Naive B cell (primary cell): ENCODE data around the gene OR8A1. TPM values are rescaled to one million over a fixed set of nuclear protein-coding genes. Genes with fewer than 3 reads are reported as not detected.

Experiments used
- ATAC-seq, 2 donors: fragments of 150-1000 bp; cut with Tn5 transposase; 2 replicates each; pipeline ENCODE4 v1.10.0; 2021; ENCODE audit warnings: low read depth in 2 of 2, mild to moderate bottlenecking in 2 of 2, moderate library complexity in 2 of 2
- DNase-seq: peaks from one replicate; pipeline ENCODE4 v3.0.0; 2022
- H3K27ac Mint-ChIP-seq, 6 donors: one replicate each; pipeline ENCODE4 v1.8.0; 2020 to 2022; ENCODE audit warnings: mild to moderate bottlenecking in 6 of 6, mixed read lengths in 6 of 6, moderate library complexity in 5 of 6, inconsistent platforms in 2 of 6
- H3K27me3 Mint-ChIP-seq, 3 donors: one replicate each; pipeline ENCODE4 v1.8.0; 2021 to 2022; ENCODE audit warnings: mixed read lengths in 3 of 3, mild to moderate bottlenecking in 1 of 3
- H3K36me3 Mint-ChIP-seq, 2 donors: one replicate each; pipeline ENCODE4 v1.8.0; 2020 to 2022; ENCODE audit warnings: mixed read lengths in 2 of 2, inconsistent platforms in 1 of 2, mild to moderate bottlenecking in 1 of 2
- H3K4me1 Mint-ChIP-seq, 3 donors: one replicate each; pipeline ENCODE4 v1.8.0; 2020 to 2022; ENCODE audit warnings: mixed read lengths in 3 of 3, inconsistent platforms in 1 of 3, mild to moderate bottlenecking in 1 of 3, moderate library complexity in 1 of 3
- H3K4me3 Mint-ChIP-seq, 8 donors: one replicate each; pipeline ENCODE4 v1.8.0; 2020 to 2022; ENCODE audit warnings: mild to moderate bottlenecking in 8 of 8, mixed read lengths in 8 of 8, moderate library complexity in 8 of 8, inconsistent platforms in 2 of 8
- H3K9me3 Mint-ChIP-seq, 7 donors: one replicate each; pipeline ENCODE4 v1.8.0; 2020 to 2022; ENCODE audit warnings: mixed read lengths in 7 of 7, mild to moderate bottlenecking in 5 of 7, inconsistent platforms in 2 of 7, moderate library complexity in 1 of 7
- polyA plus RNA-seq, 6 donors: library from polyadenylated mRNA; unstranded; fragments of 300-500 nt; fragmentation: Illumina TruSeq; gene quantifications; one replicate each; pipeline ENCODE4 v1.2.3, GENCODE V29; 2021; ENCODE audit warnings: low read depth in 6 of 6

Gene OR8A1
- polyA plus RNA-seq, 6 donors from 2014 or later, result not detected

GRCh38 chr11:124577716-124578427, 8.1 kb downstream of the OR8A1 start:
- no peak overlapping the region for H3K27ac Mint-ChIP-seq
- H3K27me3 Mint-ChIP-seq, result peaks cover 9 to 54% (median 21%) of the 10 kb centered on the region in 3 donors
- no peak for DNase-seq
- no peaks in the 10 kb centered on the region for H3K4me1 Mint-ChIP-seq
- no peaks in the 10 kb centered on the region for H3K36me3 Mint-ChIP-seq
- no peaks in the 10 kb centered on the region for H3K9me3 Mint-ChIP-seq
- H3K4me3 Mint-ChIP-seq, result no peak overlapping the region
- ATAC-seq, result no peak

- Mint-ChIP-seq H3K9me3 (no peaks in the 10 kb centered on the region), H3K4me1 (no peaks in the 10 kb centered on the region), H3K36me3 (no peaks in the 10 kb centered on the region), H3K4me3 (no peak overlapping the region), H3K27me3 (peaks cover 7 to 56% (median 21%) of the 10 kb centered on the region in 3 donors), H3K27ac (no peak overlapping the region)
- ATAC-seq (no peak), DNase-seq (no peak)
Measured at GRCh38 chr11:124578761-124579160, 9.0 kb downstream of the OR8A1 start.

- Mint-ChIP-seq H3K27ac (no peak overlapping the region), H3K27me3 (peaks cover 7 to 40% (median 17%) of the 10 kb centered on the region in 3 donors), H3K9me3 (no peaks in the 10 kb centered on the region), H3K36me3 (no peaks in the 10 kb centered on the region), H3K4me3 (no peak overlapping the region), H3K4me1 (no peaks in the 10 kb centered on the region)
- no peak for ATAC-seq
- DNase-seq, result no peak
Measured at GRCh38 chr11:124581817-124582216, 12.0 kb downstream of the OR8A1 start.

GRCh38 chr11:124582565-124582964, 12.8 kb downstream of the OR8A1 start:
- no peaks in the 10 kb centered on the region for H3K4me1 Mint-ChIP-seq
- H3K9me3 Mint-ChIP-seq, result peaks cover 0 to 2% (median 0%) of the 10 kb centered on the region in 7 donors

GRCh38 chr11:124583781-124584180, 14.0 kb downstream of the OR8A1 start:
- peaks cover 0 to 2% (median 0%) of the 10 kb centered on the region in 7 donors for H3K9me3 Mint-ChIP-seq
- ATAC-seq (no peak), DNase-seq (no peak)
- peaks cover 13 to 38% (median 30%) of the 10 kb centered on the region in 3 donors for H3K27me3 Mint-ChIP-seq
- no peak overlapping the region for H3K27ac Mint-ChIP-seq
- H3K4me1 Mint-ChIP-seq, result no peaks in the 10 kb centered on the region
- no peaks in the 10 kb centered on the region for H3K36me3 Mint-ChIP-seq
- H3K4me3 Mint-ChIP-seq, result no peak overlapping the region

More at GRCh38 chr11:124582565-124582964, 12.8 kb downstream of the OR8A1 start:
- no peaks in the 10 kb centered on the region for H3K36me3 Mint-ChIP-seq
- ATAC-seq (no peak), DNase-seq (no peak)
- H3K4me3 Mint-ChIP-seq, result no peak overlapping the region
- H3K27me3 Mint-ChIP-seq, result peaks cover 7 to 40% (median 25%) of the 10 kb centered on the region in 3 donors
- H3K27ac Mint-ChIP-seq, result no peak overlapping the region

- ATAC-seq (no peak), DNase-seq (no peak)
- Mint-ChIP-seq H3K4me3 (no peak overlapping the region), H3K4me1 (no peaks in the 10 kb centered on the region), H3K9me3 (peaks cover 0 to 2% (median 0%) of the 10 kb centered on the region in 7 donors), H3K27me3 (peaks cover 13 to 41% (median 36%) of the 10 kb centered on the region in 3 donors), H3K36me3 (no peaks in the 10 kb centered on the region), H3K27ac (peak overlapping the region in 1 of 6 donors; percentile 51)
Measured at GRCh38 chr11:124584681-124585372, 15.0 kb downstream of the OR8A1 start.

GRCh38 chr11:124586238-124586860, 16.6 kb downstream of the OR8A1 start:
- ATAC-seq (peak in 1 of 2 donors; percentile 56), DNase-seq (peak; percentile 12)
- no peaks in the 10 kb centered on the region for H3K4me1 Mint-ChIP-seq
- peaks cover 13 to 47% (median 33%) of the 10 kb centered on the region in 3 donors for H3K27me3 Mint-ChIP-seq
- no peak overlapping the region for H3K4me3 Mint-ChIP-seq
- no peaks in the 10 kb centered on the region for H3K36me3 Mint-ChIP-seq
- peaks cover 0 to 2% (median 0%) of the 10 kb centered on the region in 7 donors for H3K9me3 Mint-ChIP-seq
- peak overlapping the region in 1 of 6 donors; percentile 5 for H3K27ac Mint-ChIP-seq

GRCh38 chr11:124591430-124591829, 21.6 kb downstream of the OR8A1 start:
- Mint-ChIP-seq H3K9me3 (peaks cover 0 to 2% (median 0%) of the 10 kb centered on the region in 7 donors), H3K4me3 (no peak overlapping the region), H3K4me1 (no peaks in the 10 kb centered on the region), H3K27ac (no peak overlapping the region), H3K36me3 (no peaks in the 10 kb centered on the region), H3K27me3 (peaks cover 19 to 45% (median 34%) of the 10 kb centered on the region in 3 donors)
- DNase-seq (no peak), ATAC-seq (no peak)

- H3K36me3 Mint-ChIP-seq, result no peaks in the 10 kb centered on the region
- DNase-seq, result no peak
- H3K4me1 Mint-ChIP-seq, result no peaks in the 10 kb centered on the region
- no peak for ATAC-seq
- no peak overlapping the region for H3K4me3 Mint-ChIP-seq
- H3K27me3 Mint-ChIP-seq, result peaks cover 27 to 46% (median 31%) of the 10 kb centered on the region in 3 donors
- H3K27ac Mint-ChIP-seq, result no peak overlapping the region
- H3K9me3 Mint-ChIP-seq, result no peaks in the 10 kb centered on the region
Measured at GRCh38 chr11:124592627-124593026, 22.8 kb downstream of the OR8A1 start.

GRCh38 chr11:124595302-124595701, 25.5 kb downstream of the OR8A1 start:
- H3K4me1 Mint-ChIP-seq, result no peaks in the 10 kb centered on the region

GRCh38 chr11:124597626-124598025, 27.8 kb downstream of the OR8A1 start:
- DNase-seq (no peak), ATAC-seq (no peak)
- H3K27ac Mint-ChIP-seq, result no peak overlapping the region
- H3K9me3 Mint-ChIP-seq, result peaks cover 0 to 14% (median 1%) of the 10 kb centered on the region in 7 donors
- H3K27me3 Mint-ChIP-seq, result peaks cover 54 to 59% (median 55%) of the 10 kb centered on the region in 3 donors
- H3K4me3 Mint-ChIP-seq, result no peak overlapping the region
- no peaks in the 10 kb centered on the region for H3K4me1 Mint-ChIP-seq
- H3K36me3 Mint-ChIP-seq, result no peaks in the 10 kb centered on the region

More at GRCh38 chr11:124595302-124595701, 25.5 kb downstream of the OR8A1 start:
- Mint-ChIP-seq H3K36me3 (no peaks in the 10 kb centered on the region), H3K27ac (no peak overlapping the region), H3K27me3 (peaks cover 36 to 41% (median 41%) of the 10 kb centered on the region in 3 donors), H3K9me3 (peaks cover 0 to 12% (median 1%) of the 10 kb centered on the region in 7 donors), H3K4me3 (no peak overlapping the region)
- DNase-seq (no peak), ATAC-seq (no peak)

- Mint-ChIP-seq H3K4me1 (peaks cover 1 to 3% (median 2%) of the 10 kb centered on the region in 3 donors), H3K27ac (peak overlapping the region in 1 of 6 donors; percentile 32), H3K36me3 (no peaks in the 10 kb centered on the region), H3K27me3 (peaks cover 46 to 51% (median 50%) of the 10 kb centered on the region in 3 donors), H3K4me3 (no peak overlapping the region), H3K9me3 (peaks cover 0 to 14% (median 1%) of the 10 kb centered on the region in 7 donors)
- DNase-seq, result no peak
- ATAC-seq, result no peak
Measured at GRCh38 chr11:124600621-124601320, 31.0 kb downstream of the OR8A1 start.

GRCh38 chr11:124602193-124602592, 32.4 kb downstream of the OR8A1 start:
- no peak overlapping the region for H3K4me3 Mint-ChIP-seq
- peaks cover 0 to 14% (median 1%) of the 10 kb centered on the region in 7 donors for H3K9me3 Mint-ChIP-seq
- H3K27me3 Mint-ChIP-seq, result peaks cover 35 to 42% (median 38%) of the 10 kb centered on the region in 3 donors
- H3K4me1 Mint-ChIP-seq, result peaks cover 3 to 6% (median 5%) of the 10 kb centered on the region in 3 donors
- DNase-seq, result no peak
- no peak overlapping the region for H3K27ac Mint-ChIP-seq
- ATAC-seq, result no peak
- H3K36me3 Mint-ChIP-seq, result no peaks in the 10 kb centered on the region
